Duodenal mucosa (tissue), 2 donors: Measurements from ENCODE around the gene RPUSD4.

Experiments
- H3K27ac ChIP-seq: one replicate; pipeline ENCODE4 v1.7.0; 2013; ENCODE audit warnings: low read depth, low read length
- H3K27me3 ChIP-seq, 2 donors: one replicate each; pipeline ENCODE4 v1.7.0; 2013; ENCODE audit warnings: low read length in 2 of 2, control low read depth in 1 of 2; ENCODE audit not compliant: insufficient read depth in 2 of 2, control insufficient read depth in 1 of 2
- H3K36me3 ChIP-seq, 2 donors: one replicate each; pipeline ENCODE4 v1.7.0; 2013; ENCODE audit warnings: low read length in 2 of 2, control low read depth in 1 of 2; ENCODE audit not compliant: insufficient read depth in 2 of 2, control insufficient read depth in 1 of 2
- H3K4me1 ChIP-seq, 2 donors: one replicate each; pipeline ENCODE4 v1.7.0; 2013; ENCODE audit warnings: low read length in 2 of 2, control low read depth in 1 of 2; ENCODE audit not compliant: insufficient read depth in 2 of 2, control insufficient read depth in 1 of 2
- H3K4me3 ChIP-seq, 2 donors: one replicate each; pipeline ENCODE4 v1.7.0; 2013; ENCODE audit warnings: low read length in 2 of 2, low read depth in 1 of 2
- H3K9ac ChIP-seq, 2 donors: one replicate each; pipeline ENCODE4 v1.7.0; 2013; ENCODE audit warnings: low read length in 2 of 2, low read depth in 1 of 2
- H3K9me3 ChIP-seq, 2 donors: one replicate each; pipeline ENCODE4 v1.7.0; 2013; ENCODE audit warnings: low read length in 2 of 2, control low read depth in 1 of 2; ENCODE audit not compliant: control insufficient read depth in 1 of 2

The RPUSD4 gene

GRCh38 chr11:126231725-126232459, 20.4 kb upstream of the RPUSD4 start:
- H3K9ac ChIP-seq, result no peak overlapping the region
- no peak overlapping the region for H3K27ac ChIP-seq
- H3K27me3 ChIP-seq, result no peaks in the 10 kb centered on the region
- peaks cover 0 to 26% of the 10 kb centered on the region in 2 donors for H3K36me3 ChIP-seq
- no peaks in the 10 kb centered on the region for H3K9me3 ChIP-seq
- H3K4me3 ChIP-seq, result no peak overlapping the region
- H3K4me1 ChIP-seq, result peaks cover 7 to 13% of the 10 kb centered on the region in 2 donors

- Histone ChIP-seq H3K27me3 (no peaks in the 10 kb centered on the region), H3K36me3 (peaks cover 0 to 17% of the 10 kb centered on the region in 2 donors), H3K9me3 (no peaks in the 10 kb centered on the region), H3K4me3 (no peak overlapping the region), H3K27ac (no peak overlapping the region), H3K9ac (no peak overlapping the region), H3K4me1 (peaks cover 7 to 13% of the 10 kb centered on the region in 2 donors)
Measured at GRCh38 chr11:126229858-126230540, 18.5 kb upstream of the RPUSD4 start.

GRCh38 chr11:126226334-126227084, 15.1 kb upstream of the RPUSD4 start:
- Histone ChIP-seq H3K36me3 (peaks cover 0 to 11% of the 10 kb centered on the region in 2 donors), H3K27ac (no peak overlapping the region), H3K27me3 (no peaks in the 10 kb centered on the region), H3K4me3 (no peak overlapping the region), H3K9ac (no peak overlapping the region), H3K4me1 (peaks cover under 1 to 9% of the 10 kb centered on the region in 2 donors), H3K9me3 (no peaks in the 10 kb centered on the region)

- Histone ChIP-seq H3K9ac (no peak overlapping the region), H3K27me3 (no peaks in the 10 kb centered on the region), H3K4me1 (no peaks in the 10 kb centered on the region), H3K36me3 (peaks cover 0 to 11% of the 10 kb centered on the region in 2 donors), H3K27ac (no peak overlapping the region), H3K9me3 (no peaks in the 10 kb centered on the region), H3K4me3 (no peak overlapping the region)
Measured at GRCh38 chr11:126225295-126225665, 13.8 kb upstream of the RPUSD4 start.

GRCh38 chr11:126224647-126225294, 13.3 kb upstream of the RPUSD4 start:
- H3K9me3 ChIP-seq, result no peaks in the 10 kb centered on the region
- H3K36me3 ChIP-seq, result peaks cover 0 to 8% of the 10 kb centered on the region in 2 donors
- no peak overlapping the region for H3K27ac ChIP-seq
- H3K9ac ChIP-seq, result no peak overlapping the region
- no peaks in the 10 kb centered on the region for H3K4me1 ChIP-seq
- no peak overlapping the region for H3K4me3 ChIP-seq
- H3K27me3 ChIP-seq, result no peaks in the 10 kb centered on the region

GRCh38 chr11:126219547-126219946, 8.1 kb upstream of the RPUSD4 start:
- H3K27ac ChIP-seq, result no peak overlapping the region
- no peak overlapping the region for H3K4me3 ChIP-seq
- no peaks in the 10 kb centered on the region for H3K36me3 ChIP-seq
- peaks cover 19 to 34% of the 10 kb centered on the region in 2 donors for H3K4me1 ChIP-seq
- H3K9me3 ChIP-seq, result no peaks in the 10 kb centered on the region
- H3K27me3 ChIP-seq, result no peaks in the 10 kb centered on the region
- no peak overlapping the region for H3K9ac ChIP-seq

- Histone ChIP-seq H3K4me3 (no peak overlapping the region), H3K9me3 (no peaks in the 10 kb centered on the region), H3K27ac (no peak overlapping the region), H3K27me3 (no peaks in the 10 kb centered on the region), H3K36me3 (no peaks in the 10 kb centered on the region), H3K4me1 (peaks cover 32 to 47% of the 10 kb centered on the region in 2 donors), H3K9ac (no peak overlapping the region)
Measured at GRCh38 chr11:126217491-126217890, 6.0 kb upstream of the RPUSD4 start.

- peak overlapping the region in 1 of 2 donors; percentile 9 for H3K4me3 ChIP-seq
- H3K9ac ChIP-seq, result no peak overlapping the region
- H3K36me3 ChIP-seq, result no peaks in the 10 kb centered on the region
- no peaks in the 10 kb centered on the region for H3K9me3 ChIP-seq
- no peak overlapping the region for H3K27ac ChIP-seq
- peaks cover 36 to 50% of the 10 kb centered on the region in 2 donors for H3K4me1 ChIP-seq
- no peaks in the 10 kb centered on the region for H3K27me3 ChIP-seq
Measured at GRCh38 chr11:126216526-126217305, 5.3 kb upstream of the RPUSD4 start.

GRCh38 chr11:126214841-126215240, 3.4 kb upstream of the RPUSD4 start:
- Histone ChIP-seq H3K4me3 (peak overlapping the region; percentile 10 to 56), H3K27me3 (no peaks in the 10 kb centered on the region), H3K27ac (no peak overlapping the region)

More at GRCh38 chr11:126214841-126215240, 3.4 kb upstream of the RPUSD4 start:
- H3K36me3 ChIP-seq, result peaks cover 0 to 2% of the 10 kb centered on the region in 2 donors
- peak overlapping the region; percentile 3 to 17 for H3K9ac ChIP-seq
- H3K4me1 ChIP-seq, result peaks cover 44 to 57% of the 10 kb centered on the region in 2 donors
- no peaks in the 10 kb centered on the region for H3K9me3 ChIP-seq
